Osteocyte (in vitro differentiated cells): ENCODE data around the gene M6PR. TPM values are rescaled to one million over a fixed set of nuclear protein-coding genes. Genes with fewer than 3 reads are reported as not detected.

Experiments used
- DNase-seq: peaks from one replicate; pipeline ENCODE4 v3.0.0; 2021; ENCODE audit warnings: mixed read lengths; ENCODE audit not compliant: unreplicated experiment; ENCODE audit errors: extremely low spot score
- H3K27ac Mint-ChIP-seq: one replicate; pipeline ENCODE4 v1.8.0; 2021; ENCODE audit warnings: mild to moderate bottlenecking, mixed read lengths; ENCODE audit not compliant: unreplicated experiment
- H3K27me3 Mint-ChIP-seq: one replicate; pipeline ENCODE4 v1.8.0; 2021; ENCODE audit warnings: mixed read lengths; ENCODE audit not compliant: unreplicated experiment
- H3K36me3 Mint-ChIP-seq: one replicate; pipeline ENCODE4 v1.8.0; 2021; ENCODE audit warnings: mixed read lengths; ENCODE audit not compliant: unreplicated experiment
- H3K4me1 Mint-ChIP-seq: one replicate; pipeline ENCODE4 v1.8.0; 2021; ENCODE audit warnings: mixed read lengths; ENCODE audit not compliant: unreplicated experiment
- H3K4me3 Mint-ChIP-seq: one replicate; pipeline ENCODE4 v1.8.0; 2021; ENCODE audit warnings: mild to moderate bottlenecking, moderate library complexity, mixed read lengths; ENCODE audit not compliant: unreplicated experiment
- H3K9me3 Mint-ChIP-seq: one replicate; pipeline ENCODE4 v1.8.0; 2021; ENCODE audit warnings: mixed read lengths; ENCODE audit not compliant: unreplicated experiment
- CTCF ChIP-seq: fragments of 200-600 bp; sonication (generic); IDR thresholded peaks from 2 replicates; pipeline ENCODE4 v1.5.0; 2021; ENCODE audit warnings: antibody characterized with exemption, mild to moderate bottlenecking, moderate library complexity
- total RNA-seq: library from RNA; stranded (reverse); gene quantifications from 2 replicates; pipeline ENCODE4 v1.2.1, GENCODE V29; 2021

The M6PR gene
- total RNA-seq, 1 donor from 2014 or later = 126 TPM

GRCh38 chr12:8909752-8910151 is 39.7 kb downstream of the M6PR start:
- peaks cover 17% of the 10 kb centered on the region for H3K4me1 Mint-ChIP-seq
- no peak for TF ChIP-seq CTCF
- H3K27ac Mint-ChIP-seq = no peak overlapping the region
- H3K4me3 Mint-ChIP-seq = no peak overlapping the region
- no peaks in the 10 kb centered on the region for H3K27me3 Mint-ChIP-seq
- H3K9me3 Mint-ChIP-seq = no peaks in the 10 kb centered on the region
- no peak for DNase-seq
- H3K36me3 Mint-ChIP-seq = no peaks in the 10 kb centered on the region

- Mint-ChIP-seq H3K9me3 (no peaks in the 10 kb centered on the region), H3K4me3 (no peak overlapping the region), H3K27ac (no peak overlapping the region), H3K27me3 (peaks cover 7% of the 10 kb centered on the region), H3K4me1 (peaks cover 1% of the 10 kb centered on the region), H3K36me3 (no peaks in the 10 kb centered on the region)
- no peak for DNase-seq
- no peak for TF ChIP-seq CTCF
Observed at GRCh38 chr12:8907513-8907912, 41.9 kb downstream of the M6PR start.

DNA sequence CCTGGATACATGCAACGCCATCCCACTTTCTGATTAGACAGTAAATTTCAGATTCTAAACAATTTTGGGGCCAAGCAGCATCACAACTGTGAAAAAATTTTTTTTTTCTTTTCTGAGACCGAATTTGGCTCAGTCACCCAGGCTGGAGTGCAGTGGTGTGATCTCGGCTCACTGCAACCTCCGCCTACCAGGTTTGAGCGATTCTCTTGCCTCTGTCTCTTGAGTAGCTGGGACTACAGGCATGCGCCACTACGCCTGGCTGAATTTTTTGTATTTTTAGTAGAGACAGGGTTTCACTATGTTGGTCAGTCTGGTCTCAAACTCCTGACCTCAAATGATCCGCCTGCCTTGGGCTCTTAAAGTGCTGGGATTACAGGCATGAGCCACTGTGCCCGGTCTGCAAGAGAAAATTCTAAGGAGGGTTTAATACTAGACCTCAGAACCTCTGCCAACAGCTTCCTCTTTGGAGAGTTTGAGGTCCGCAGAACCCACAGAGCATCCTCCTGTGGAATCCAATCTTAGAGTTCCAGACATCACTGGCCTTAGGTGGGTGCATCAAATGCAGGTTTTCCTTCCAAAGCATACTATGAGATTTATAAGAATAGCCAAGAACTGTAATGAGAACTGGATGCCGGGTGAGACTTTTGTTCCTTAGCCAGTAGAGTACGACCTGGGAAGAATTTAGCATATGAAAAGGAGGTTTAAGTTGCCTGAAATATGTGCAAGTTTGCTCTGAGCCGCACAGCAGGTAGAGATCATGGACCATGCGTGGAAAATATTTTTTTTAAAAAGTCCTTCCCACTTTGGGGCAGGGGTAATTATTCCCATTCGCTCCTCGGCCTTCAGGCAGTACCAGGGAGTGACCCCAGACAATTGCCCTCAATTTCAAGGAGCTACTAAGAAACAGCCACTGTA is 42.9 kb downstream of the M6PR start:
- no peak for DNase-seq
- H3K9me3 Mint-ChIP-seq = no peaks in the 10 kb centered on the region
- no peak overlapping the region for H3K27ac Mint-ChIP-seq
- no peaks in the 10 kb centered on the region for H3K36me3 Mint-ChIP-seq
- H3K4me3 Mint-ChIP-seq = no peak overlapping the region
- TF ChIP-seq CTCF = no peak
- no peaks in the 10 kb centered on the region for H3K4me1 Mint-ChIP-seq
- H3K27me3 Mint-ChIP-seq = peaks cover 7% of the 10 kb centered on the region

GRCh38 chr12:8905546-8905945 is 43.9 kb downstream of the M6PR start:
- Mint-ChIP-seq H3K9me3 (no peaks in the 10 kb centered on the region), H3K4me1 (no peaks in the 10 kb centered on the region), H3K27ac (no peak overlapping the region)

More at GRCh38 chr12:8905546-8905945, 43.9 kb downstream of the M6PR start:
- peaks cover 7% of the 10 kb centered on the region for H3K27me3 Mint-ChIP-seq
- no peak for DNase-seq
- TF ChIP-seq CTCF = no peak
- H3K36me3 Mint-ChIP-seq = no peaks in the 10 kb centered on the region
- H3K4me3 Mint-ChIP-seq = no peak overlapping the region
